H9 (cell line): ENCODE results near the gene ADAM33. TPM values are rescaled to one million over a fixed set of nuclear protein-coding genes. Genes with fewer than 3 reads are reported as not detected.
A peak's percentile ranks its signal among the peaks of the same experiment; 100 is the strongest.

Experiments used
- DNase-seq: peaks from one replicate; pipeline ENCODE4 v3.0.0-alpha.2; 2017
- H2AFZ ChIP-seq: one replicate; pipeline ENCODE4 v1.6.1; 2013; ENCODE audit warnings: mild to moderate bottlenecking, low read length, control low read depth, moderate library complexity
- H2AK5ac ChIP-seq: 2 replicates; pipeline ENCODE4 v1.6.1; 2013; ENCODE audit warnings: low read length, control low read depth, mixed read lengths; ENCODE audit not compliant: insufficient read length
- H2BK120ac ChIP-seq: one replicate; pipeline ENCODE4 v1.6.1; 2013; ENCODE audit warnings: low read depth, mild to moderate bottlenecking, low read length, control low read depth, inconsistent platforms; ENCODE audit not compliant: poor library complexity, severe bottlenecking
- H2BK12ac ChIP-seq: 2 replicates; pipeline ENCODE4 v1.6.1; 2013; ENCODE audit warnings: low read length, control low read depth, mixed read lengths, low read depth; ENCODE audit not compliant: insufficient read length
- H2BK15ac ChIP-seq: 2 replicates; pipeline ENCODE4 v1.6.1; 2013; ENCODE audit warnings: low read depth, low read length, control low read depth
- H2BK20ac ChIP-seq: one replicate; pipeline ENCODE4 v1.6.1; 2013; ENCODE audit warnings: low read depth, mild to moderate bottlenecking, low read length, control low read depth, inconsistent platforms; ENCODE audit not compliant: poor library complexity, severe bottlenecking
- H2BK5ac ChIP-seq: 2 replicates; pipeline ENCODE4 v1.6.1; 2013; ENCODE audit warnings: low read length, control low read depth, mixed read lengths; ENCODE audit not compliant: insufficient read length
- H3K14ac ChIP-seq: 2 replicates; pipeline ENCODE4 v1.6.1; 2013; ENCODE audit warnings: low read length, control low read depth; ENCODE audit not compliant: insufficient read depth
- H3K18ac ChIP-seq: 2 replicates; pipeline ENCODE4 v1.6.1; 2013; ENCODE audit warnings: low read depth, mild to moderate bottlenecking, mixed read lengths, low read length, control low read depth; ENCODE audit not compliant: insufficient read length
- H3K23ac ChIP-seq: 2 replicates; pipeline ENCODE4 v1.6.1; 2013; ENCODE audit warnings: low read length, control low read depth, mixed read lengths, low read depth; ENCODE audit not compliant: insufficient read length
- H3K23me2 ChIP-seq: 2 replicates; pipeline ENCODE4 v1.6.1; 2013; ENCODE audit warnings: low read depth, mild to moderate bottlenecking, mixed read lengths, low read length, control low read depth; ENCODE audit not compliant: insufficient read length, poor library complexity, severe bottlenecking
- H3K27ac ChIP-seq: 2 replicates; pipeline ENCODE4 v1.5.1; 2013; ENCODE audit warnings: low read length, control low read depth, mixed read lengths, low read depth; ENCODE audit not compliant: insufficient read length
- H3K27me3 ChIP-seq: 2 replicates; pipeline ENCODE4 v1.6.1; 2013; ENCODE audit warnings: low read length, control low read depth, inconsistent platforms; ENCODE audit not compliant: insufficient read depth
- H3K4ac ChIP-seq: 2 replicates; pipeline ENCODE4 v1.6.1; 2013; ENCODE audit warnings: low read depth, mild to moderate bottlenecking, control low read depth, inconsistent platforms, low read length, moderate library complexity
- H3K4me1 ChIP-seq: 2 replicates; pipeline ENCODE4 v1.6.1; 2013; ENCODE audit warnings: low read length, control low read depth, inconsistent platforms; ENCODE audit not compliant: insufficient read depth
- H3K4me2 ChIP-seq: 2 replicates; pipeline ENCODE4 v1.6.1; 2013; ENCODE audit warnings: low read length, control low read depth, mixed read lengths; ENCODE audit not compliant: insufficient read length, insufficient read depth
- H3K56ac ChIP-seq: 2 replicates; pipeline ENCODE4 v1.6.1; 2013; ENCODE audit warnings: low read depth, mild to moderate bottlenecking, mixed read lengths, low read length, control low read depth; ENCODE audit not compliant: insufficient read length
- H3K79me1 ChIP-seq: 2 replicates; pipeline ENCODE4 v1.6.1; 2013; ENCODE audit warnings: low read depth, mild to moderate bottlenecking, moderate library complexity, low read length, control low read depth, inconsistent platforms; ENCODE audit not compliant: insufficient read depth, poor library complexity, severe bottlenecking
- H3K79me2 ChIP-seq: 2 replicates; pipeline ENCODE4 v1.6.1; 2013; ENCODE audit warnings: low read length, control low read depth, inconsistent platforms; ENCODE audit not compliant: insufficient read depth
- H3K9ac ChIP-seq: 2 replicates; pipeline ENCODE4 v1.6.1; 2013; ENCODE audit warnings: low read length, control low read depth, mixed read lengths; ENCODE audit not compliant: insufficient read length; ENCODE audit errors: extremely low read depth
- H3K9me3 ChIP-seq: one replicate; pipeline ENCODE4 v1.6.1; 2013; ENCODE audit warnings: low read depth, low read length, inconsistent platforms; ENCODE audit not compliant: control insufficient read depth
- H3T11ph ChIP-seq: one replicate; pipeline ENCODE4 v1.6.1; 2013; ENCODE audit warnings: mild to moderate bottlenecking, low read length, control low read depth, inconsistent platforms
- H4K20me1 ChIP-seq: one replicate; pipeline ENCODE4 v1.6.1; 2013; ENCODE audit not compliant: control insufficient read depth, insufficient read length, insufficient read depth
- H4K5ac ChIP-seq: 2 replicates; pipeline ENCODE4 v1.6.1; 2013; ENCODE audit warnings: low read depth, mild to moderate bottlenecking, mixed read lengths, low read length, control low read depth; ENCODE audit not compliant: insufficient read length
- H4K8ac ChIP-seq: replicated peaks from 2 replicates; pipeline ENCODE4 v1.6.1; 2013; ENCODE audit warnings: low read length, control low read depth, mixed read lengths, low read depth; ENCODE audit not compliant: insufficient read length
- H4K91ac ChIP-seq: 2 replicates; pipeline ENCODE4 v1.6.1; 2013; ENCODE audit warnings: low read depth, mild to moderate bottlenecking, moderate library complexity, mixed read lengths, low read length, control low read depth; ENCODE audit not compliant: insufficient read length
- H3K27ac Mint-ChIP-seq, 3 experiments: 2 replicates in 2 of 3; 3 replicates in 1 of 3; pipeline ENCODE4 v1.8.0; 2020 to 2021; ENCODE audit warnings: mixed read lengths in 3 of 3, mild to moderate bottlenecking in 1 of 3, moderate library complexity in 1 of 3
- H3K27me3 Mint-ChIP-seq: 2 replicates; pipeline ENCODE4 v1.8.0; 2021; ENCODE audit warnings: low read depth, mild to moderate bottlenecking, moderate library complexity, mixed read lengths
- H3K36me3 Mint-ChIP-seq, 3 experiments: 2 replicates in 2 of 3; 3 replicates in 1 of 3; pipeline ENCODE4 v1.8.0; 2020 to 2021; ENCODE audit warnings: low read depth in 3 of 3, mixed read lengths in 3 of 3; ENCODE audit not compliant: insufficient read depth in 1 of 3
- H3K4me1 Mint-ChIP-seq, 2 experiments: 2 replicates each; pipeline ENCODE4 v1.8.0; 2020; ENCODE audit warnings: mixed read lengths in 2 of 2
- H3K4me3 Mint-ChIP-seq, 2 experiments: 2 replicates in 1 of 2; 3 replicates in 1 of 2; pipeline ENCODE4 v1.8.0; 2020 to 2021; ENCODE audit warnings: mild to moderate bottlenecking in 2 of 2, mixed read lengths in 2 of 2, moderate library complexity in 1 of 2
- H3K9me3 Mint-ChIP-seq, 2 experiments: 2 replicates in 1 of 2; 3 replicates in 1 of 2; pipeline ENCODE4 v1.8.0; 2020; ENCODE audit warnings: mild to moderate bottlenecking in 2 of 2, mixed read lengths in 2 of 2, moderate library complexity in 1 of 2
- CTCF ChIP-seq: fragments of 200-600 bp; sonication (generic); conservative IDR thresholded peaks from 3 replicates; pipeline ENCODE4 v1.8.0; 2021; ENCODE audit warnings: antibody characterized with exemption, mild to moderate bottlenecking
- WGBS: extraction: QIAGEN DNeasy Blood & Tissue Kit; methylation state at CpG from one replicate; pipeline ENCODE4 v1.1.7; 2013; ENCODE audit warnings: missing lambda C conversion rate, low lambda C conversion rate, mixed read lengths; ENCODE audit not compliant: insufficient read length; ENCODE audit errors: extremely low coverage; 5-methylcytosine and 5-hydroxymethylcytosine counted together
- total RNA-seq: library from RNA; stranded (reverse); gene quantifications from 2 replicates; pipeline ENCODE4 v1.2.1, GENCODE V29; 2021

The ADAM33 gene
- total RNA-seq, 1 experiment from 2014 or later: 4.0 TPM

- H2BK120ac ChIP-seq: no peak overlapping the region
- no peak overlapping the region for H2BK15ac ChIP-seq
- no peak overlapping the region for H3T11ph ChIP-seq
- no peak overlapping the region for H2AK5ac ChIP-seq
- Mint-ChIP-seq H3K4me3 (no peak overlapping the region), H3K27me3 (no peaks in the 10 kb centered on the region; the same call in none of the 2 replicates), H3K9me3 (no peaks in the 10 kb centered on the region), H3K36me3 (no peaks in the 10 kb centered on the region; a peak in 1 of 7 replicates), H3K27ac (no peak overlapping the region; a peak in 1 of 7 replicates), H3K4me1 (no peaks in the 10 kb centered on the region)
- H3K27ac ChIP-seq: no peak overlapping the region
- H3K9me3 ChIP-seq: no peaks in the 10 kb centered on the region
- no peak overlapping the region for H2AFZ ChIP-seq
- no peak for TF ChIP-seq CTCF
- no peak overlapping the region for H2BK5ac ChIP-seq
- H2BK20ac ChIP-seq: no peak overlapping the region
- no peak overlapping the region for H4K5ac ChIP-seq
- no peak overlapping the region for H3K4me2 ChIP-seq
- DNase-seq: peak; percentile 23
- no peaks in the 10 kb centered on the region for H3K79me1 ChIP-seq
- H4K8ac ChIP-seq: no peak overlapping the region
- H3K18ac ChIP-seq: no peak overlapping the region
- no peaks in the 10 kb centered on the region for H3K4me1 ChIP-seq
- no peak overlapping the region for H3K9ac ChIP-seq
- H3K4ac ChIP-seq: no peak overlapping the region
- no peak overlapping the region for H2BK12ac ChIP-seq
- no peak overlapping the region for H3K23ac ChIP-seq
- no peaks in the 10 kb centered on the region for H3K27me3 ChIP-seq
- no peak overlapping the region for H4K91ac ChIP-seq
- peaks cover 2% of the 10 kb centered on the region for H4K20me1 ChIP-seq
- H3K56ac ChIP-seq: no peak overlapping the region
- WGBS: no CpG with 5 or more reads among the region's 14 CpGs
- no peaks in the 10 kb centered on the region for H3K23me2 ChIP-seq
- no peaks in the 10 kb centered on the region for H3K79me2 ChIP-seq
- H3K14ac ChIP-seq: no peak overlapping the region
Observed at GRCh38 chr20:3705491-3705969, 23.7 kb upstream of the ADAM33 start.
